22Rv1 (cell line): ENCODE results near the gene PRPH.
"Not testable (repeated sequence)": the region's sequence is repeated elsewhere in the genome, so short reads cannot be mapped to it uniquely, and the experiment has no call there.

Experiments
- H3K27ac ChIP-seq: fragments of 450-650 bp; 2 replicates; pipeline ENCODE4 v1.5.1; 2017
- ZFX ChIP-seq: fragments of 450-650 bp; IDR thresholded peaks from 2 replicates; pipeline ENCODE4 v1.6.1; 2017; ENCODE audit warnings: antibody characterized with exemption, borderline replicate concordance
- TF ChIP-seq, protein P1 (sequence below): fragments of 450-650 bp; IDR thresholded peaks from 2 replicates; pipeline ENCODE4 v1.5.1; 2017; ENCODE audit warnings: mild to moderate bottlenecking

PRPH gene

DNA sequence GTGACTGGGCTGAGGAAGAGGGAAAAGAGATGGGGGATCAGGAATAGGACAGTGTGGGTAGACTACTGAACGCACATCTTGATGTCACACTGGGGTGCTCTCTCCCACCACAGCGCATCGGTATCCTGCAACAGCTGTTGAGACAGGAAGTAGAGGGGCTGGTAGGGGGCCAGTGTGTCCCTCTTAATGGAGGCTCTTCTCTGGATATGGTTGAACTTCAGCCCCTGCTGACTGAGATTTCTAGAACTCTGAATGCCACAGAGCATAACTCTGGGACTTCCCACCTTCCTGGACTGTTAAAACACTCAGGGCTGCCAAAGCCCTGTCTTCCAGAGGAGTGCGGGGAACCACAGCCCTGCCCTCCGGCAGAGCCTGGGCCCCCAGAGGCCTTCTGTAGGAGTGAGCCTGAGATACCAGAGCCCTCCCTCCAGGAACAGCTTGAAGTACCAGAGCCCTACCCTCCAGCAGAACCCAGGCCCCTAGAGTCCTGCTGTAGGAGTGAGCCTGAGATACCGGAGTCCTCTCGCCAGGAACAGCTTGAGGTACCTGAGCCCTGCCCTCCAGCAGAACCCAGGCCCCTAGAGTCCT, 35.2 kb downstream of the PRPH start:
- H3K27ac ChIP-seq: peak overlapping the region; percentile 70
- no peak for TF ChIP-seq ZFX
- TF ChIP-seq, protein P1, sequence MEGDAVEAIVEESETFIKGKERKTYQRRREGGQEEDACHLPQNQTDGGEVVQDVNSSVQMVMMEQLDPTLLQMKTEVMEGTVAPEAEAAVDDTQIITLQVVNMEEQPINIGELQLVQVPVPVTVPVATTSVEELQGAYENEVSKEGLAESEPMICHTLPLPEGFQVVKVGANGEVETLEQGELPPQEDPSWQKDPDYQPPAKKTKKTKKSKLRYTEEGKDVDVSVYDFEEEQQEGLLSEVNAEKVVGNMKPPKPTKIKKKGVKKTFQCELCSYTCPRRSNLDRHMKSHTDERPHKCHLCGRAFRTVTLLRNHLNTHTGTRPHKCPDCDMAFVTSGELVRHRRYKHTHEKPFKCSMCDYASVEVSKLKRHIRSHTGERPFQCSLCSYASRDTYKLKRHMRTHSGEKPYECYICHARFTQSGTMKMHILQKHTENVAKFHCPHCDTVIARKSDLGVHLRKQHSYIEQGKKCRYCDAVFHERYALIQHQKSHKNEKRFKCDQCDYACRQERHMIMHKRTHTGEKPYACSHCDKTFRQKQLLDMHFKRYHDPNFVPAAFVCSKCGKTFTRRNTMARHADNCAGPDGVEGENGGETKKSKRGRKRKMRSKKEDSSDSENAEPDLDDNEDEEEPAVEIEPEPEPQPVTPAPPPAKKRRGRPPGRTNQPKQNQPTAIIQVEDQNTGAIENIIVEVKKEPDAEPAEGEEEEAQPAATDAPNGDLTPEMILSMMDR: no peak

DNA sequence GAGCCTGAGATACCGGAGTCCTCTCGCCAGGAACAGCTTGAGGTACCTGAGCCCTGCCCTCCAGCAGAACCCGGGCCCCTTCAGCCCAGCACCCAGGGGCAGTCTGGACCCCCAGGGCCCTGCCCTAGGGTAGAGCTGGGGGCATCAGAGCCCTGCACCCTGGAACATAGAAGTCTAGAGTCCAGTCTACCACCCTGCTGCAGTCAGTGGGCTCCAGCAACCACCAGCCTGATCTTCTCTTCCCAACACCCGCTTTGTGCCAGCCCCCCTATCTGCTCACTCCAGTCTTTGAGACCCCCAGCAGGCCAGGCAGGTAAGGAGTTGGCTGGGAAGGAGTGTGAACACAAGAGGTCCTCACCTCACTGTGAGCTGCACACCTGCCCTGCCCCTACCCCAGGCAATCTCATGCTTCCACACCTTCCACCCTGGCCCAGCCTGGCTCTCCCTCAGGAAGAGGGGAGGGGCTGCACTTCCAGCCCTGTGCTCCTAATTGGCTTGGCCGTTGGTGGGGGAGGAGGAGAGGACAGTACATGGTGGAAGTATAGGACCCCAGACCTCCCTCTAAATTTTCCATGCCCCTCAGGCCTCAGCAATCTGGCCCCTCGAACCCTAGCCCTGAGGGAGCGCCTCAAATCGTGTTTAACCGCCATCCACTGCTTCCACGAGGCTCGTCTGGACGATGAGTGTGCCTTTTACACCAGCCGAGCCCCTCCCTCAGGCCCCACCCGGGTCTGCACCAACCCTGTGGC, 35.9 kb downstream of the PRPH start:
- peak overlapping the region; percentile 70 for H3K27ac ChIP-seq
- TF ChIP-seq, protein P1: no peak
- TF ChIP-seq ZFX: no peak

DNA sequence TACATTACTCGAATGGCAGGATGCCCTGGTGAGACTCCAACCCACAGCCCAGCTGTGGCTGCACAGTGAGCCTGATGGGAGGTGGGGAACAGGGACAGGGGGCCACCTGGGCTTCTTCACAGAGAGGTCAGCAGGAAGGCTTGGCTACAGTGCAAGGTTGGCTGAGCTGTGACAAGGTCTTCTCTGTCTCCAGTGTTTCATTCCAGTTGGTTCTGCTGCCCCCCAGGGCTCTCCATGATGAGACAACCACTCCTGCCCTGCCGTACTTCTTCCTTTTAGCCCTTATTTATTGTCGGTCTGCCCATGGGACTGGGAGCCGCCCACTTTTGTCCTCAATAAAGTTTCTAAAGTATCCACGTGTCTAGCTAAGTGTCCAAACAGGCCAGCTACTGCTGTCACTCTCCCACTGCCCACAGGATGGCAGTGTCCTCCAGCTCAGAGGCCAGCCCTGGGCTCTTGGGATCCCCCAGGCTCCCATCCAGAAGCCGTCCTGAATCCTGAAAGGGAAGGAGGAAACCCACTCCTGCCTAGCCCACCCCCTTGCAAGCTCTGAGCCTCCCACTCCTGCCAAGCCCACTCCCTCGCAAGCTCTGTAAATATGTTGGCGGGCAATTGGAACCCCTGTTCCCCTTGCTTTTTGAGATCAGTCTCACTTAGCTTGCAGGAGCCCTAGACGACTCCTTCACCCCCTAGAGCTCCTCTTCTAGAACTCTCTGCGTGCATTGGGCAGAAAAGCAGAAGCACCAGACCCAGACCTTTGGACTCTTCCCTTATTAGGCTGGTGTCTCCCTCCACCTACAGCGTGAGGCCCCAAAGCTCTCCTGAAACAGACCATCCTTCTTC, 36.7 kb downstream of the PRPH start:
- H3K27ac ChIP-seq: peak overlapping the region; percentile 70
- TF ChIP-seq, protein P1: peak; percentile 99
- no peak for TF ChIP-seq ZFX

DNA sequence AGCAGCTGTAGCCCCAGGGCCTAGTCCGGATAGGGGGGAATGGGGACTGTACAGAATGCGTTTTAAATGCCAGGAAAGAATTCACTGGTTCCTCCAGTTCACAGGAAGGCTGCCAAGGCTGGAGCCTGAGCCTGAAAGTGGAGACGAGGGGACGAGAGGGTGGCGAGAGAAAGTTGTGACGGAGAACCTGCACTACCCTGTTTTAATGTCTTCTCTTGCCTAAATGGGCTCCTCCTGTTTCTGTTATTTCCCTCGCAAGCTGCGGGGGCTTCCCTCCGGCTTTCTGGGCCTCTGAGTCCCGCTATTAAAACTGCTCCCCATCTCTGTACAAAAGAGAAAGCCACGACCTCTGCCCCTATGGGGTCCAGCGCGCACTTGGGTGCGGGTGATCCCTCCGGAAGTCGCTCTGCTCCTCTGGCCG, 37.5 kb downstream of the PRPH start:
- peak overlapping the region; percentile 70 for H3K27ac ChIP-seq
- TF ChIP-seq, protein P1: no peak
- TF ChIP-seq ZFX: no peak

DNA sequence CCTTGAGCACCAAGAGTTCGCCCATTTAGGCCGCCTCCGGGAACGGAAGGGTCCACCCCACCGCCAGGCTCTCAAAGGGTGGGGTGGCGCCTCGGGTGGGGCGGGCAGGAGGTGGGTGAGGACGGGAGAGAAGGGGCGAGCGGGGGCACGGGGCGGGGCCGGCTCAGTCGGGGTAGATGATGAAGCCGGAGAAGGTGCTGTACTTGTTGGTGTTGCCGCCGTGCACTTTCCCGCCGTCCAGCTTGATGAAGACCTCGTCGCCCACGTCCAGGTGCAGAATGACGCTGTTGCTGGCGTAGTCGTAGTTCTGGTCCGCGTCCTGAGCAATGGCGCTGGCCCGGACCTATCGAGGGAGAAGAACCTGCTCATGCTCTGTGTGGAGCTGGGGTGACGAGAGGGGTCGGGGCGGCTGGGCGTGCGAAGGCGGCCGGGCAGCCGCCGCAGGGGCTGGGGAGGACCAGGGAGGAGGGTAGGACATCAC, 38.0 kb downstream of the PRPH start:
- TF ChIP-seq ZFX: no peak
- TF ChIP-seq, protein P1: no peak
- H3K27ac ChIP-seq: peak overlapping the region; percentile 70; the same call in 1 of the 2 replicates

DNA sequence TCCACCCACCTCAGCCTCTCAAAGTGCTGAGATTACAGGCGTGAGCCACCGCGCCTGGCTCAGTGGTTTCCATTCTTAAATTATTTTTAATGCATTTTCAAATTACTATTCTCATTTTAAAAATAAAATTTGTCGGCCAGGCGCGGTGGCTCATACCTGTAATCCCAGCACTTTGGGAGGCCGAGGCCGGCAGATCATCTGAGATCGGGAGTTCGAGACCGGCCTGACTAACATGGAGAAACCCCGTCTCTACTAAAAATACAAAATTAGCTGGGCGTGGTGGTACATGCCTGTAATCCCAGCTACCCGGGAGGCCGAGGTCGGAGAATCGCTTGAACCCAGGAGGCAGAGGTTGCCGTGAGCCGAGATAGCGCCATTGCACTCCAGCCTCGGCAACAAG, 38.8 kb downstream of the PRPH start:
- not testable (repeated sequence) for H3K27ac ChIP-seq

DNA sequence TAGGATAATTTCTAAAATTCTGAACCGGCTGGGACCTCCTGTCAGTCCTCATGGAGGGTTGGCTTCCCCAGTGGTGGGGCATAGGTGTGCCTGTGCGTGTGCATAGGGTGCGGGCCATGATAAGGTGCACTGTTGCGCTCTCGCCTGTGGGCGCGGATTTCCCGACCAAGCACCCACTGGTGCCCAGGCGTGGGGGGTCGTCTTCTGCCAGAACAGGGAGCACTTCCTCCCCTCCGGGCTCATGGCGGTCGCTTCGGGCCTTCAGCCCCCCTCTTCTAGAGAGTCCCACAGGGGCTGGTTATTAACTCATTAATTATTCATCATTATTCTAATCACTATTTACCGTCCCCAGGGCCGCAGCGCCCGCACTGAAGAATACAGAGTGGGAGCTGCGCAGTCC, 39.3 kb downstream of the PRPH start:
- no peak overlapping the region for H3K27ac ChIP-seq
- no peak for TF ChIP-seq ZFX
- TF ChIP-seq, protein P1: no peak
